Panc1 (cell line): ENCODE results near the gene MTRF1L. TPM values are rescaled to one million over a fixed set of nuclear protein-coding genes. Genes with fewer than 3 reads are reported as not detected.
"Not testable (repeated sequence)": the region's sequence is repeated elsewhere in the genome, so short reads cannot be mapped to it uniquely, and the experiment has no call there.

Source experiments
- ATAC-seq: fragments of 200-7000 bp; cut with Tn5 transposase; 2 replicates; pipeline ENCODE4 v1.9.1; 2020; ENCODE audit warnings: mild to moderate bottlenecking, moderate library complexity
- BruUV-seq: library from RNA; stranded (reverse); fragments of 400-500 nt; replicated peaks from 2 replicates; lab custom pipeline; 2021; lab: Mats Ljungman, UMichigan
- CTCF ChIA-PET: fragments of 300-600 bp; sonication (Branson Sonifier 250); formaldehyde crosslinking; loops from one replicate; lab custom pipeline; 2022; ENCODE audit warnings: antibody characterized with exemption; lab: Charles Lee
- POLR2A ChIA-PET: fragments of 300-600 bp; sonication (Branson Sonifier 250); formaldehyde crosslinking; loops from one replicate; lab custom pipeline; 2022; ENCODE audit warnings: antibody characterized with exemption; lab: Charles Lee
- DNase-seq: peaks from one replicate; pipeline ENCODE4 v3.0.0-alpha.2; 2010; ENCODE audit warnings: low read depth, low spot score
- H3K27ac ChIP-seq: 2 replicates; pipeline ENCODE4 v1.5.1; 2011; ENCODE audit warnings: mild to moderate bottlenecking, low read length, inconsistent platforms
- H3K27me3 ChIP-seq: fragments of 200-500 bp; sonication (Bioruptor generic); 2 replicates; pipeline ENCODE4 v1.6.0; 2014; ENCODE audit warnings: low read length, inconsistent platforms; ENCODE audit not compliant: control insufficient read depth, insufficient read depth
- H3K36me3 ChIP-seq: fragments of 200-500 bp; sonication (Bioruptor generic); 2 replicates; pipeline ENCODE4 v1.5.1; 2014; ENCODE audit warnings: inconsistent platforms, mild to moderate bottlenecking, low read length, moderate library complexity; ENCODE audit not compliant: control insufficient read depth, insufficient read depth
- H3K4me1 ChIP-seq: 2 replicates; pipeline ENCODE4 v1.5.1; 2011; ENCODE audit warnings: inconsistent platforms, mild to moderate bottlenecking, low read length, moderate library complexity; ENCODE audit not compliant: control insufficient read depth, insufficient read depth
- H3K4me3 ChIP-seq, 2 experiments: 2 replicates each; pipeline ENCODE4 v1.5.1; 2011 to 2012; ENCODE audit warnings: low read depth in 2 of 2, low read length in 2 of 2, mild to moderate bottlenecking in 2 of 2, inconsistent platforms in 1 of 2, moderate library complexity in 1 of 2
- H3K9me3 ChIP-seq: fragments of 200-500 bp; sonication (Bioruptor generic); 2 replicates; pipeline ENCODE4 v1.5.1; 2014; ENCODE audit warnings: low read depth, mild to moderate bottlenecking, inconsistent platforms, low read length, moderate library complexity; ENCODE audit not compliant: control insufficient read depth, insufficient read depth
- CTCF ChIP-seq: fragments of 450-650 bp; IDR thresholded peaks from 2 replicates; pipeline ENCODE4 v1.5.1; 2017; ENCODE audit warnings: mild to moderate bottlenecking
- POLR2AphosphoS5 ChIP-seq: IDR thresholded peaks from 2 replicates; pipeline ENCODE4 v1.6.1; 2012; ENCODE audit warnings: mild to moderate bottlenecking, low read depth, low read length, moderate library complexity
- REST ChIP-seq, 2 experiments: IDR thresholded peaks; 2 replicates each; pipeline ENCODE4 v1.6.1; 2011 to 2012; ENCODE audit warnings: low read depth in 2 of 2, control low read depth in 1 of 2, low read length in 1 of 2, mild to moderate bottlenecking in 1 of 2, moderate library complexity in 1 of 2; ENCODE audit not compliant: insufficient read depth in 1 of 2
- SIN3A ChIP-seq: IDR thresholded peaks from 2 replicates; pipeline ENCODE4 v1.6.1; 2012; ENCODE audit warnings: low read depth, mild to moderate bottlenecking, low read length, moderate library complexity, borderline replicate concordance; ENCODE audit not compliant: insufficient read depth
- TCF7L2 ChIP-seq: IDR thresholded peaks from 2 replicates; pipeline ENCODE4 v1.6.1; 2011; ENCODE audit warnings: mild to moderate bottlenecking, low read depth, low read length, inconsistent platforms
- in situ Hi-C: cut with HindIII; loops from 2 replicates; pipeline ENCODE4 v1.10.0; 2016; ENCODE audit warnings: low sequenced_read_pairs, low pct_unique_long_range_greater_than_20kb
- intact Hi-C: fragments of 100-400 bp; cut with micrococcal nuclease; formaldehyde crosslinking; loops from one replicate; pipeline ENCODE4 v1.10.0; 2022; ENCODE audit not compliant: unreplicated experiment
- total RNA-seq: library from RNA; stranded (reverse); gene quantifications from one replicate; pipeline ENCODE4 v1.2.1, GENCODE V29; 2021; ENCODE audit not compliant: unreplicated experiment

Gene MTRF1L
- total RNA-seq, 1 experiment from 2014 or later: 22.7 TPM

- Histone ChIP-seq H3K4me1 (peaks cover 21% of the 10 kb centered on the region), H3K9me3 (no peaks in the 10 kb centered on the region), H3K36me3 (peaks cover 44% of the 10 kb centered on the region), H3K4me3 (no peak overlapping the region), H3K27ac (no peak overlapping the region), H3K27me3 (no peaks in the 10 kb centered on the region)
- TF ChIP-seq REST (IDR thresholded peaks at IDR 0.05; ENCODE audit: insufficient read depth in 1 of 2, low read depth in 2 of 2, low read length in 1 of 2) (no peak), SIN3A (no peak), TCF7L2 (no peak), CTCF (no peak), POLR2AphosphoS5 (no peak)
- DNase-seq (no peak), ATAC-seq (no peak)
- BruUV-seq: no TSS peak
- ChIA-PET POLR2A (interaction anchor here (1.0 kb wide), 1 partner anchor 17 kb away, joined by 9 read pairs; the partner anchor contains the start of gene FBXO5), CTCF (no interaction called here)
- in situ Hi-C loops (no loop called here), intact Hi-C loops (no loop called here)
These were observed 2.3 kb downstream of the MTRF1L start for GRCh38 chr6:153000243-153000642.

- intact Hi-C loops, H3K9me3 ChIP-seq, DNase-seq, CTCF ChIA-PET, BruUV-seq, H3K27me3 ChIP-seq, ATAC-seq, H3K27ac ChIP-seq, H3K4me3 ChIP-seq, POLR2A ChIA-PET, in situ Hi-C loops: not testable (repeated sequence)
- H3K36me3 ChIP-seq: peaks cover 50% of the 10 kb centered on the region
- H3K4me1 ChIP-seq: peaks cover 21% of the 10 kb centered on the region
These were observed 3.0 kb downstream of the MTRF1L start for GRCh38 chr6:152999538-152999937.

GRCh38 chr6:152993847-152994246 is 8.7 kb downstream of the MTRF1L start:
- intact Hi-C loops: no loop called here
- no peak for DNase-seq
- no peak for ATAC-seq
- H3K4me1 ChIP-seq: peaks cover 3% of the 10 kb centered on the region; the same call in 1 of the 2 replicates
- TF ChIP-seq TCF7L2 (no peak), REST (IDR thresholded peaks at IDR 0.05; ENCODE audit: insufficient read depth in 1 of 2, low read depth in 2 of 2, low read length in 1 of 2) (no peak)
- CTCF ChIA-PET: no interaction called here
- in situ Hi-C loops: no loop called here
- no peak overlapping the region for H3K4me3 ChIP-seq
- no peak overlapping the region for H3K27ac ChIP-seq
- no peaks in the 10 kb centered on the region for H3K27me3 ChIP-seq
- H3K36me3 ChIP-seq: peaks cover 65% of the 10 kb centered on the region
- H3K9me3 ChIP-seq: no peaks in the 10 kb centered on the region
- POLR2A ChIA-PET: no interaction called here
- BruUV-seq: no TSS peak
